SIG-M5 treated with dmso at 0.1 percent for 504 hours (cell line): ENCODE results near the gene PTRHD1.
"Not testable (repeated sequence)": the region's sequence is repeated elsewhere in the genome, so short reads cannot be mapped to it uniquely, and the experiment has no call there.

ENCODE experiments used
- DNase-seq: peaks from one replicate; lab custom pipeline; 2025; ENCODE audit not compliant: unreplicated experiment; lab: John Stamatoyannopoulos, UW

PTRHD1 gene

DNA sequence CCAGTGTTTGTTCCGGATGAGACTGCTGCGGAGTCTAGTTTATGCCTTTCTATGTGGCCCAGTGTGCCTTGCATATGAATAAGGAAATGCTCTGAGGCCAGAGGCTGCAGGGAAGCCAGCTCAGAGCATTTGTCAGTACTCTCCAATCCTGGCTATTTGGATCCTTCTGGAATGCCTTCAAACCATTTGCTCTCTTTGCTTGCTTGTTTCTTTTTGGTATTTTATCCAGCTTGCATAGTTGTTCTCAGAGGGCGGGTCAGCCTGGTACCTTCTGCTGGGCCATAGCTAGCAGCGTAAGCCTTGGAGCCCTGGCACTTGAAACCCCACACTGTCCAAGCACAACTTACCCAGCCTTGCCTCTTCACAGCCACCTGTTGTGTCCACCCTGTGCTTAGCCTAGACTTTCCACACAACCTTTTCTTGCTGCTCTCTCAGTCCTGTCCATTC is 20.5 kb upstream of the PTRHD1 start:
- no peak for DNase-seq

- DNase-seq, result no peak
Observed at GRCh38 chr2:24809316-24810007, 16.3 kb upstream of the PTRHD1 start.

GRCh38 chr2:24806661-24807036 is 13.5 kb upstream of the PTRHD1 start:
- no peak for DNase-seq

GRCh38 chr2:24805811-24806660 is 12.8 kb upstream of the PTRHD1 start:
- not testable (repeated sequence) for DNase-seq

GRCh38 chr2:24800487-24800886 is 7.3 kb upstream of the PTRHD1 start:
- DNase-seq, result not testable (repeated sequence)

DNA sequence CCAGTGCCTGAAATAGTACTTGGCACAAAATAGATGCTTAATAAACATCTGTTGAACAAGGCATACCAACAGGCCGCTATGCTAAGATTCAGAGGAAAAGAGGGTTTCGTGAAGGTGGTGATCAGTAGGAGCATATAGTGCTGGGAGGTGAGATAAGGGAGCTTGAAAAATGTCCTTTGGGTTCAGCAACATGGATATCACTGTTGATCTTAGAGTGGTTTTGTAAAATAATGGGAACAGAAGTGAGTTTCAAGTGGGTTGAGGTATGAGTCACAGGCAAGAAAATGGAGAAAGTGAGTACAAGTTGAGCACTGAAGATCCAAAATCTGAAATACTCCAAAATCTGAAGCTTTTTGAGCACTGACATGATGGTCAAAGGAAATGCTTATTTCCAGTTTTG is 4.5 kb upstream of the PTRHD1 start:
- DNase-seq, result no peak

DNA sequence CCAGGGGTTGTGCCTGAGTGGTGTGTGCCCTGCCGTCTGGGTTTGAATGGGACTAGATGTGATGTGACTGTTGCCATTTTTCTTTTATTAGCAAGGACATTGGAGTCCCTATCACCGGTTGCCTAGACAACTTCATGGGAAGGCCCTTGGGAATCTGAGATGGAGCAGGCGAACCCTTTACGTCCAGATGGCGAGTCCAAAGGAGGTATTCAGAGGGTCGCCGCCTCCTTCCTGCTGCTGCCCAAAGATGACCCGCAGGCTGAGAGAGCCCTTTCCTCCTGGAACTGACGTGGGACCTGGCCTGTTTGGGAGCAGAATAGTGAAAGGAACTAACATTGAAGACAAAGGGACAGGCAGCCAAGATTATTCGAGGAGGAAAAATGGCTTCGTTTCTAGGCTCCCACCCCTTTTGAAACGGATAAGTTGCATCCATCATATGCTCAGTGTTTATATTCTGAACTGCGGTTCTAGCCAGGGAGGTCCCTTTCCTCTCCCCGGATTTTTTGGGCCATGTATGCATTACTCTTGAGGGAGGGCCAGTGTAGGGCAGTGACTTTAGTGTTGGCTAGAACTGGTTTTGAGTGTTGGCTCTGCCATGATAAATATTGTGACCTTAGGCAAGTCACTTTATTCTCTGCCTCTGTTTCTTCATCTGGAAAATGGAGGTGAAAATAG is 707 bp upstream of the PTRHD1 start:
- peak; percentile 32 for DNase-seq

DNA sequence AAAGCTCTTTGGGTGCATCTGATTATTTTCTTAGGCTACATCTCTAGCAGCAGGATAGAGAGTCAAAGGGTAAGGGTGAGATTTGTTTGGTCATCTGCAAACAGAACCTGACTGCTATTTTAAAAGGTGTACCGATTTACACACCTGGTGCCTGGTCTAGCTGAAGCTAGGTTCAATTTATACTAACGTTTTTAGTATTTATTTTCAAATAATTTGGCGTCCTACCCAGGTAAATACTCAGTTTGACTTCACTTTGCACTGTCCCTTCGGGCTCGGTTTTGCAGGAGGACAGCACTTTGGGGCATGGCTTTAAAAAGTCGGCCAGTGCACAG is 683 bp downstream of the PTRHD1 start:
- no peak for DNase-seq

DNA sequence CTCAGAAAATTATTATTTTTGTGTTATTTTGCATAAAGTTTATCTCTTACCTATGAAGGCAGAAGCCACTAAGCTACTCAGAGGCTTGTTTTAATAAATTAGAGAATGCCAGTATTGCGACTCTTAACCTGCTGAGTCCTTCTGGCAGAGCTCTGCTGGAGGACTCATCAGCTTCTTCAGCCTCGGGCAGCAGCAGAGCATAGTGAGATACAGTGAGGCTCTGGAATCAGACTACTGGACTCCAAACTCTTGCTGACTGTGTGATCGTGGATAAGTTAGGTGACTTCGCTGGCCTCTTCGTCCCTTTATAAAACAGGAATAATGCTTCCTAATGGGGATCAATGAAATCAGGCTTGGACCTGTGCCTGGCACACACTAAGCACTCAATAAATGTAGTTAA is 1.7 kb downstream of the PTRHD1 start:
- no peak for DNase-seq

DNA sequence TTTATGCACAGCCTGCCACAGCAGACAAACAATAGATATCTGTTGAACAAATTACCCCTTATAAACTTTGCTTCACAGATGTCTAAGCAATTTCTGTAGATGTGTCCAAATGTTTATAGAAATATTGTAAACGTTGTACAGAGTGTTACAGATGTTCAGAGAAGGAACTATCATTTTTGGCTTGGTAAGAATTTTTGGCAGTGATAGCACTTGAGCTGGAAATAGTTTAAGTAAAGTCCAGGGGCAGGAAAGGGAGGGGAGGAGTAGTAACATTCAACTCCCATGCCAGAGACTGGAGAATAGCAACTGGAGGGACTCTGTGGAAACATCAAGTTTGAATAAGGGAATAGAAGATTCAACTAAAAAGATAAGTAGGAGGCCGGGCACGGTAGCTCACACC is 4.4 kb downstream of the PTRHD1 start:
- no peak for DNase-seq

- DNase-seq, result no peak
Observed at GRCh38 chr2:24787532-24787931, 5.7 kb downstream of the PTRHD1 start.

DNA sequence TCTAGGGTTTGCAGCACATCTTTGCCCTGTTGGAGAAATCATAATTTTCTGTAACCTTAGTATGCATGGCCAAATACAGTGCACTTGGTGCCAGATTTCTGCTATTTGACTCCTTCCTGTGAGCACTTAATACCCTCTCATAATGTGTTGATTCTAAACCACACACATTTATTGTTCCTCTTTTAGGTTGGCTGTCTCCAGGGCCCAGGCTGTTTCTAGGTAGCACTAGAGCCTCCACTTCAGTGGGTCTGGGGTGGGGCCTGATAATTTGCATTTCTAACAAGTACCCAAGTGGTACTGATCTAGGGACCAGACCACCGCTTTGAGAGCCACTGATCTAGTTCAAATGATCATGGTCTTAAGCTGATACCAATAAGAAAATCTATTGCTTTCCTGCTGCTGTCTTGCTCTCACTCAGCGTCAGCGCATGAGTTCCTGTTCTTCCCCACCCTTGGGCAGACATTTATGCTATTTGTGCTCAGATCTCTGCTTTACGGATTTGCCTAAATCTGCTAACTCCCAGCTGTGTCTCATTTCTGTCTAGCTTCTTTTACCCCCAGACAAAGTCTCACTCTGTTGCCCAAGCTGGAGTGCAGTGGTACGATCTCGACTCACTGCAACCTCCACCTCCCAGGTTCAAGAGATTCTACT is 7.4 kb downstream of the PTRHD1 start:
- DNase-seq, result peak; percentile 20

GRCh38 chr2:24783641-24784040 is 9.6 kb downstream of the PTRHD1 start:
- DNase-seq, result no peak

GRCh38 chr2:24779116-24779515 is 14.1 kb downstream of the PTRHD1 start:
- no peak for DNase-seq

DNA sequence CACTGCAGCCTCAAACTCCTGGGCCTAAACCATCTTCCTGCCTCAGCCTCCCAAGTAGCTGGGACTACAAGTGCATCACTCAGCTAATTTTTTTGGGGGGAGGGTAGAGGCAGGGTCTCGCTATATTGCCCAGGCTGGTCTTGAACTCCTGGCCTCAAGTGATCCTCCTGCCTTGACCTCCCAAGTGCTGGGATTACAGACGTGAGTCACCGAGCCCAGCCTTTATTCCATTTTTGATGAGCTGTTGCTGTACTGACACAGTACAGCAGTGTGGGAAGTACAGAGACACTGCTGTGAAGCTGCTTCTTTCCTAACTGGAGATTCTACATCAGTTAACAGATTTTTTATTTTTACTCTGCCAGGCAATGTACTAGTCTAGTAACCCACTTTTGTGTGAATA is 18.8 kb downstream of the PTRHD1 start:
- no peak for DNase-seq

DNA sequence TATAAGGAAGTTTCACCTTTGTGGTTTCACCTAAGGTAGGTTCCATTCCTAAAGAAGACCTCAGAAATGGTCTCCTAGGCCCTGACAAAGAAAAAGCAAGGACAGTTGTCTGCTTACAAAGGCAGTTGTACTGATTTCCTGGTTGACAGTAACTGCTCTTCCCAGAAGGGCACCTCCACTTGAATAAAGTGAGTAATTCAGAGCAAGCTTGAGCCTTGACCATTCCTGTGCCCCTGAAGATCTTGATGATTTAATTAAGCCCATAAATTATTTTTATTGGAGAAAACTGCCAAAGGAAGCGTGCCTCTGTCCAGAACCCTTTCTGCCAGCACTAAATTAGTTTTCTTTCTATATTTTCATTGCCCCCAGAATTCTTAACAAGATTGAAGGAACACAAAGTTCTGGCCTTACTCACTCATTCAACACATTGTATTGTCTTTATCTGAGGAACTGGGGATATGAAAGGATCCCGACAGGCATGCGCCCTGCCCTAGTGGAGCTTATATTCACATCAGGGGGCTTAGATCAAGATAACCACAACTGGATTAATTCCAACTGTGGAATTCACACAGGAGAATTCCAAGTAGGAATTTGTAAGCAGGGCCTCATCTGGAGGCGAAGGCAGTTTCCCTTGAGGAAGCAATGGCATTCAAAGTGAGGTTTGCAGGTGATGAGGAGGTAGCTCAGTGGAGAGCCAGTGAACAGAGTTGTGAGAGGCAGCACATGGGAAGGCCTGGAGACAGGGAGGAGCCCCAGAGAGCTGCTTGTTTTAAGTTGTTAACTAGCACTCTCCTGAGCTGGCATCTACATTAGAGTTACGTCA is 21.2 kb downstream of the PTRHD1 start:
- DNase-seq, result no peak

DNA sequence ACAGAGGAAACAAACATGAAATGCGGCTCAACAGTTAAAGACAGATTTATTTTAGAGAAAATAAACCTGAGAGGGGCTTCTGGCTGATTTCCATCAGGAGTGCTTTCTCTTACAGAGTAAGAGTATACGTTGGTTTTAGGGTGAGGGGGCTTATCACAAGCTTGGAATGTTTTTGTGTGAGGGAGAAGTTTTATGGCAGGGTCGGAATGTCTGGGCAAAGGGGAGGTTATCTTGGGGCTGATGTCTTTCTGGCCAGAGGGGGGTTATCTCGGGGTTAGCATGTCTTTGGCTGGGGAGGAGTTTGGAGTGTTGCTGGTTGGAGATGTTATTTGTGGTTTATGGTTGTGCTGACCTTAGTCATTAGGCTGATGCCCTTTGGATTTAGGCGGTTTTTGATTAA is 22.1 kb downstream of the PTRHD1 start:
- DNase-seq, result no peak

DNA sequence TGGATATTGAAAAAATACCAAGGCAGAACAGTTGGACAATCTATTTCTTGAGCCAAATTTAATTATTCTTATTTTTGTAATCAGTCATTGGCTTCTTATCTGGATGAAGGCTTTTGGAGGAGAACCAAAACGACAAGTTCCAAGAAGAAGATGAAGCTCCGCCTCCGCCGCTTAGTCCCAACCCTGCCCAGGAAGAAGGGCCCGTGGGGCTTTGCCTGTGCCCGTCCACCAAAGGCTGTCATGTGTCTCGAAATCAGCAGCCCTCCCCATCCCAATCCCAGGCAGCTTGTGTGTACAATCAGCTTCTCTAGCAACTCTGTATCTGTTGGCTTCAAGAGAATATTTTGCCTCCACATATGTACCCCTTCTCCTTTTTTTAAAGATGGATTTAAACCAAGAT is 24.6 kb downstream of the PTRHD1 start:
- DNase-seq, result no peak

- no peak for DNase-seq
Observed at GRCh38 chr2:24768013-24768412, 25.2 kb downstream of the PTRHD1 start.

- DNase-seq, result no peak
Observed at GRCh38 chr2:24766609-24767008, 26.6 kb downstream of the PTRHD1 start.

DNA sequence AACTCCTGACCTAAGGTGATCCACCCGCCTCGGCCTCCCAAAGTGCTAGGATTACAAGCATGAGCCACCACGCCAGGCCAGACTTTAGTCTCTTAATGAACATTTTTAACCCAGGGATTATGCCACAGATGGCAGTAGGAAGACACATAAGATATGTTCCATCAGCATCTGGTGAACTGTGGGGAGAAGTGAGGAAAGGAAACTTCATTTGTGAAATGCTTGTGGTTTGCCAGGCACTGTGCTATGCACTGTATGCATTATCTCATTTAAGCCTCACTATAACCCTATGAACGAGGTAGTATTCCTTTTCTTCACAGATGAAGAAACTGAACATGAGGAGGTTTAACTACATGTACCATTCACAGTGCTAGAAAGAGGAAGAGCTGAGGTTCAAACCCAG is 29.3 kb downstream of the PTRHD1 start:
- DNase-seq, result peak; percentile 35
